Measurements from ENCODE around the gene RAD18. TPM values are rescaled to one million over a fixed set of nuclear protein-coding genes. Genes with fewer than 3 reads are reported as not detected.

RAD18 gene
- total and polyA plus RNA-seq, 9 of the 15 experiments (the other 6 are each of a cell fraction or from before 2014, with no cell fraction given), result 19.2 to 49.4 (median 34.4) TPM

DNA sequence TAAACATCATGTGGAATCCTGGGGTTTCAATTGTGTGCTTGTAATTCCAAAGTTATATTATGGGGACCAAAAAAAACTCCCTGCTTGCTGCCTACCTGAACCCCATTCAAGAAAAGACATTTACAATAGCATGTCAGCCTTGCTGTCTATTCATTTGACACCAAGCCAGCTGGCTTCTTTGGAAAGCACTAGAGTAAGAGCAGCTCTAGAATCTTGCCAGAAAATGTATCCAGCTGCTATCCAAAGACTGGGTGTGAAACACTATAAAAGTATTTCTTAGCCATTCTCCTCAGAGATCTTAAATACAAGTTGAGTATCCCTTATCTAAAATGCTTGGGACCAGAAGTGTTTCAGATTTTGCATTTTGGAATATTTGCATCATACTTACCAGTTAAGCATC, 87.4 kb downstream of the RAD18 start:
- no TSS peak for BruUV-seq (replicated peaks)
- Histone ChIP-seq H2AFZ (ENCODE audit: low read depth, low read length) (no peak overlapping the region), H3K4me2 (ENCODE audit: insufficient read depth, low read length) (no peak overlapping the region), H3K27me3 (ENCODE audit: control insufficient read depth in 2 of 2, insufficient read depth in 2 of 2, low read length in 2 of 2) (no peaks in the 10 kb centered on the region), H3K27ac (ENCODE audit: extremely low read depth, low read depth, low read length) (no peak overlapping the region), H3K4me3 (no peak overlapping the region), H3K4me1 (replicated peaks in 1 of 2; ENCODE audit: control insufficient read depth in 2 of 2, insufficient read depth in 2 of 2, low read length in 2 of 2) (no peaks in the 10 kb centered on the region), H3K9me1 (ENCODE audit: control insufficient read depth, insufficient read depth, low read length) (no peaks in the 10 kb centered on the region), H3K36me3 (ENCODE audit: control insufficient read depth, insufficient read depth, low read length) (peaks cover 43% of the 10 kb centered on the region), H4K20me1 (replicated peaks; ENCODE audit: control insufficient read depth, insufficient read depth, low read length) (no peaks in the 10 kb centered on the region), H3K9me3 (replicated peaks; ENCODE audit: control insufficient read depth, insufficient read depth, low read depth, low read length) (no peaks in the 10 kb centered on the region), H3K79me2 (ENCODE audit: control insufficient read depth, insufficient read depth, low read length) (no peaks in the 10 kb centered on the region), H3K9ac (ENCODE audit: insufficient read depth in 1 of 2, low read depth in 2 of 2, low read length in 2 of 2) (no peak overlapping the region)
- TF ChIP-seq TBL1XR1 (IDR thresholded peaks at IDR 0.05; ENCODE audit: low read length in 2 of 2) (no peak), TRIM28 (IDR thresholded peaks at IDR 0.05) (no peak), LEF1 (IDR thresholded peaks at IDR 0.05) (no peak), ZNF224 (CRISPR knock-in tag; IDR thresholded peaks at IDR 0.05) (no peak), ETV6 (IDR thresholded peaks at IDR 0.05; ENCODE audit: borderline replicate concordance in 1 of 2, low read depth in 2 of 2, low read length in 1 of 2) (no peak), ETV6 (CRISPR knock-in tag; IDR thresholded peaks at IDR 0.05; ENCODE audit: borderline replicate concordance) (no peak), CXXC5 (CRISPR knock-in tag; IDR thresholded peaks at IDR 0.05) (no peak), CHD1 (IDR thresholded peaks at IDR 0.05; ENCODE audit: low read length) (no peak), ZNF134 (CRISPR knock-in tag; conservative IDR thresholded peaks at IDR 0.05) (no peak), ZNF384 (IDR thresholded peaks at IDR 0.05; ENCODE audit: low read depth, low read length) (no peak), NFIC (IDR thresholded peaks at IDR 0.05) (no peak), ZNF77 (CRISPR knock-in tag; IDR thresholded peaks at IDR 0.05) (no peak), CHCHD3 (CRISPR knock-in tag; IDR thresholded peaks at IDR 0.05) (no peak), RBM34 (IDR thresholded peaks at IDR 0.05; ENCODE audit: borderline replicate concordance, insufficient read depth, low read length) (no peak), NFXL1 (CRISPR knock-in tag; IDR thresholded peaks at IDR 0.05) (no peak), KDM1A (IDR thresholded peaks at IDR 0.05) (no peak)
- TF ChIP-seq, protein P1, sequence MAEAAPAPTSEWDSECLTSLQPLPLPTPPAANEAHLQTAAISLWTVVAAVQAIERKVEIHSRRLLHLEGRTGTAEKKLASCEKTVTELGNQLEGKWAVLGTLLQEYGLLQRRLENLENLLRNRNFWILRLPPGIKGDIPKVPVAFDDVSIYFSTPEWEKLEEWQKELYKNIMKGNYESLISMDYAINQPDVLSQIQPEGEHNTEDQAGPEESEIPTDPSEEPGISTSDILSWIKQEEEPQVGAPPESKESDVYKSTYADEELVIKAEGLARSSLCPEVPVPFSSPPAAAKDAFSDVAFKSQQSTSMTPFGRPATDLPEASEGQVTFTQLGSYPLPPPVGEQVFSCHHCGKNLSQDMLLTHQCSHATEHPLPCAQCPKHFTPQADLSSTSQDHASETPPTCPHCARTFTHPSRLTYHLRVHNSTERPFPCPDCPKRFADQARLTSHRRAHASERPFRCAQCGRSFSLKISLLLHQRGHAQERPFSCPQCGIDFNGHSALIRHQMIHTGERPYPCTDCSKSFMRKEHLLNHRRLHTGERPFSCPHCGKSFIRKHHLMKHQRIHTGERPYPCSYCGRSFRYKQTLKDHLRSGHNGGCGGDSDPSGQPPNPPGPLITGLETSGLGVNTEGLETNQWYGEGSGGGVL (CRISPR knock-in tag; IDR thresholded peaks at IDR 0.05), result no peak
- TF ChIP-seq, protein P2, sequence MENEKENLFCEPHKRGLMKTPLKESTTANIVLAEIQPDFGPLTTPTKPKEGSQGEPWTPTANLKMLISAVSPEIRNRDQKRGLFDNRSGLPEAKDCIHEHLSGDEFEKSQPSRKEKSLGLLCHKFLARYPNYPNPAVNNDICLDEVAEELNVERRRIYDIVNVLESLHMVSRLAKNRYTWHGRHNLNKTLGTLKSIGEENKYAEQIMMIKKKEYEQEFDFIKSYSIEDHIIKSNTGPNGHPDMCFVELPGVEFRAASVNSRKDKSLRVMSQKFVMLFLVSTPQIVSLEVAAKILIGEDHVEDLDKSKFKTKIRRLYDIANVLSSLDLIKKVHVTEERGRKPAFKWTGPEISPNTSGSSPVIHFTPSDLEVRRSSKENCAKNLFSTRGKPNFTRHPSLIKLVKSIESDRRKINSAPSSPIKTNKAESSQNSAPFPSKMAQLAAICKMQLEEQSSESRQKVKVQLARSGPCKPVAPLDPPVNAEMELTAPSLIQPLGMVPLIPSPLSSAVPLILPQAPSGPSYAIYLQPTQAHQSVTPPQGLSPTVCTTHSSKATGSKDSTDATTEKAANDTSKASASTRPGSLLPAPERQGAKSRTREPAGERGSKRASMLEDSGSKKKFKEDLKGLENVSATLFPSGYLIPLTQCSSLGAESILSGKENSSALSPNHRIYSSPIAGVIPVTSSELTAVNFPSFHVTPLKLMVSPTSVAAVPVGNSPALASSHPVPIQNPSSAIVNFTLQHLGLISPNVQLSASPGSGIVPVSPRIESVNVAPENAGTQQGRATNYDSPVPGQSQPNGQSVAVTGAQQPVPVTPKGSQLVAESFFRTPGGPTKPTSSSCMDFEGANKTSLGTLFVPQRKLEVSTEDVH (IDR thresholded peaks at IDR 0.05; ENCODE audit: low read depth, partially characterized antibody), result no peak
- ChIA-PET POLR2A (interaction anchor here (0.6 kb wide), 1 partner anchor 223 kb away, joined by 3 read pairs; no protein-coding TSS in a partner anchor), CTCF (ENCODE audit: low intra/inter-chr PET ratio) (no interaction called here)
- intact Hi-C loops (cut with micrococcal nuclease), result no loop called here
- in situ Hi-C loops (cut with MboI), result no loop called here
- no peak for ATAC-seq
- FAIRE-seq, result no peak
- DNase-seq (ENCODE audit: extremely low read depth in 1 of 4, low spot score in 3 of 4), result no peak
